HG02885 (cell line): ENCODE results near the gene KISS1R.
"Not testable (repeated sequence)": the region's sequence is repeated elsewhere in the genome, so short reads cannot be mapped to it uniquely, and the experiment has no call there.

ENCODE experiments used
- ATAC-seq: cut with Tn5 transposase; IDR thresholded peaks from one replicate; pipeline ENCODE4 v1.9.1; 2021; ENCODE audit warnings: mild to moderate bottlenecking; ENCODE audit not compliant: unreplicated experiment, poor library complexity

The KISS1R gene

GRCh38 chr19:950352-951066, 33.4 kb downstream of the KISS1R start:
- ATAC-seq, result no peak

GRCh38 chr19:952049-952679, 35.0 kb downstream of the KISS1R start:
- no peak for ATAC-seq

GRCh38 chr19:952680-953444, 35.7 kb downstream of the KISS1R start:
- no peak for ATAC-seq

GRCh38 chr19:953445-954271, 36.5 kb downstream of the KISS1R start:
- ATAC-seq, result no peak

- no peak for ATAC-seq
Observed at GRCh38 chr19:954272-954671, 37.1 kb downstream of the KISS1R start.

- peak; percentile 58 for ATAC-seq
Observed at GRCh38 chr19:954672-955494, 37.8 kb downstream of the KISS1R start.

GRCh38 chr19:955803-956765, 39.0 kb downstream of the KISS1R start:
- ATAC-seq, result no peak

- ATAC-seq, result no peak
Observed at GRCh38 chr19:956766-957440, 39.8 kb downstream of the KISS1R start.

- ATAC-seq, result not testable (repeated sequence)
Observed at GRCh38 chr19:957578-957977, 40.4 kb downstream of the KISS1R start.

- ATAC-seq, result no peak
Observed at GRCh38 chr19:958967-959855, 42.1 kb downstream of the KISS1R start.

- ATAC-seq, result no peak
Observed at GRCh38 chr19:960020-960419, 42.9 kb downstream of the KISS1R start.

GRCh38 chr19:960601-960938, 43.4 kb downstream of the KISS1R start:
- no peak for ATAC-seq

GRCh38 chr19:961866-962620, 44.9 kb downstream of the KISS1R start:
- ATAC-seq, result no peak

- no peak for ATAC-seq
Observed at GRCh38 chr19:962683-963400, 45.7 kb downstream of the KISS1R start.

- ATAC-seq, result no peak
Observed at GRCh38 chr19:963486-963951, 46.4 kb downstream of the KISS1R start.

GRCh38 chr19:964116-964520, 47.0 kb downstream of the KISS1R start:
- no peak for ATAC-seq
